Testis (tissue), 2 donors: ENCODE results near the gene RNF212.

Source experiments
- CTCF ChIP-seq, 3 experiments: fragments of 450-650 bp in 2 of 3; fragments of 200-600 bp in 1 of 3; sonication (generic) in 1 of 3; IDR thresholded peaks; one replicate each; pipeline ENCODE4 v1.5.1; 2016 to 2019; ENCODE audit warnings: antibody characterized with exemption in 3 of 3, mild to moderate bottlenecking in 2 of 3, moderate library complexity in 1 of 3
- POLR2A ChIP-seq: fragments of 450-650 bp; IDR thresholded peaks from one replicate; pipeline ENCODE4 v1.6.1; 2017; ENCODE audit warnings: antibody characterized with exemption, mild to moderate bottlenecking, moderate library complexity

- no peak for TF ChIP-seq CTCF (IDR thresholded peaks at IDR 0.05)
- TF ChIP-seq POLR2A, result no peak
Measured at GRCh38 chr4:1099684-1100335, 13.6 kb downstream of the RNF212 start.
